Muscle of back (tissue), 11 donors: ENCODE data around the gene HOXA9. TPM values are rescaled to one million over a fixed set of nuclear protein-coding genes. Genes with fewer than 3 reads are reported as not detected.

Experiments used
- DNase-seq, 3 donors: peaks; one replicate each; pipeline versions ENCODE4 v3.0.0 to v3.0.0-alpha.2; 2013
- polyA plus RNA-seq, 10 donors: library from polyadenylated mRNA; unstranded; fragments of 120-200 nt; gene quantifications; one replicate each; pipeline ENCODE4 v1.2.1, GENCODE V29; 2013; ENCODE audit not compliant: insufficient read length in 10 of 10

The HOXA9 gene
- polyA plus RNA-seq, 10 donors = 0.15 to 25.4 (median 6.0) TPM

DNA sequence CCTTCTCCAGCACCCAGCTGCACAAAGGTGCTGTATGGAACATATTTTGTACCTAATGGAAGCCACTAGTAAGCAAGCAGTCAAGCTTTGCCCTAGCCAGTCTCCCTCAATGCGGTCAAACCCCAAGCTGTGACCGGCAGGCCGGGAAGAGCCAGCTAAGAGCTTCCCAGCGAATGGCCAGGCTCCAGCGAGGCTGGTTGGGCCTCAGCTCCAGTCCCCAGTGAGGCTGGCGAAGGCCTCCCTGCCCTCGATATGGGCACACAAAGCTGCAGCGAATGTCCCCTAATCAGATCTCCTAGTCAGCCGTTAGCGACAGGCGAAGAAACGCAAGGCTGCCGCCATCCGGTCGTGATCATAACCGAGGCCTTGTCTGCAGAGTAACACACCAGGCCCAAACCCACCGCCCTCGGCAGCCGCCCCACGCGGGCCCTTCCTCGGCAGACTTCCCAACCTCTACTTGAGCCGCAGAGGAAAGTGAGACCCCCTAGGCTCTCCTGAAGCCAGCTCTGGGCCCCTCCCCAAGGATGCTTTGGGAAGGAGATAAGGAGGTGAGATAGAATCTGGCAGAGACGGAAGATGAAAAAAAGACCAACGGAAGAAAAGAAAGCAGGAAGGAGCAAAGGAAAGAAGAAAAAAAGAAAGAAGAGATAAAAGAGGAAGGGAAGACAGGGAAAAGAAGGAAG lies 3.1 kb upstream of the HOXA9 start:
- peak in 1 of 3 donors; percentile 94 for DNase-seq

DNA sequence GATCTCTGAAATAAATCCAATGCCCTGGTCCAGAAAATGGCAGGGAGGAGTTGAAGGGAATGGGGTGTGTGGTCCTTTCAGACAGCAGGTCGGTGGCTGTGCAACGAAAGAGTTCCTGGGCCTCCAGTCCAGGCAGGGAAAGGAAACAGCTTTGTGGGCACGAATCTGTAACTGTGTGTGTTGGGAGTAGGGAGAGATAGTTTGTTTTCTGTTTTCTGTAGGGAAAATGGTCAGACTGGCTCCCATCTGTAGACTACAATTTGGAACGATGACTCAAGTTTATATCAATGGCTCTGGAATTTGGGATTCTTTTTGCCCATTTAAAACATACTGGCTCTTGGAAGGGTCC lies 2.6 kb upstream of the HOXA9 start:
- no peak for DNase-seq

DNA sequence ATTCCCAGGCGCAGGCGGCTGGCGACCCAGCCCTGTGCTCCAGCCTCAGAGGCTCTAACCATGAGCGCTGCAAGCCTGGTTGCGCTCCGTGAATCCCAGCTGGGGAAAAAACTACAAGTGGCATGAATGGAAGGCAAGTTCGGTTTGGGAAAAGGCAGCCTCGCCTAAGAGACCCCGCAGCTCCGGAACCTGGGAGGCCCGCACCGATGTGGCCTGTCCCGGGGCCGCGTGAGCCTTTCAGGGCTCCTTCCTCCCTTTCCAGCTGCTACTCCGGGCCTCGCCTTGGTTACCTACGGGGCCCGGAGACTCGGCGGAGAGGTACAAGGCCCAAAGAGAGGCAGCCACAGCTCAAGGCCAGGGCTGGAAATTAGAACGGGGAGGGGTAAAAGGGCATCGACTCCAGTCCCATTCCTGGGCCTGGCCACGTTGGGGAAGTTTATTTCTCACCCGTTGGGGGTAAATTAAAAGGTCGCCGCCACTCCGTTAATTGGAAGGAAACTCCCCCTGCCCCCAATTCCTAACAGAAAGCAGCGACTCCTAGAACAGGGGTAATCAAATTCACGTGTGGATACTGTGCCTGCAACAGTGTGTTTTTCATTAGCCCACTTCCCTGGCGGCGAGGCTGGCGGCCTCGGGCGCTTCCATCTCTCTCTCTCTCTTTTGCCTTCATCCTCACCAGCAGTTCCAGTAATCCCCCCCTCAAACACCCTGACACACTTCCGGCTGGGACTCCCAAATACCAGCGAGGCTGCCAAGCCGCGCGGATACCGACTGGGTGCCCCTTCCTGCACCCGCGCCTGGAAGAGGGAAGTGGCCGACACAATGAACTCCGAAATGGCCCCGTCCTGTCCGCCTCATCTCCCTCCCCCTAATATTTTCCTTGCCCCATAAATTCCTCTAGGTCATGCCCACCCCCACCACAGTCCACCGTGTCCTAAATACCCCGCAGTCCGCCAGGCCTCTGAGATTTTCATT lies 1.5 kb upstream of the HOXA9 start:
- DNase-seq = peak in 1 of 3 donors; percentile 83

DNA sequence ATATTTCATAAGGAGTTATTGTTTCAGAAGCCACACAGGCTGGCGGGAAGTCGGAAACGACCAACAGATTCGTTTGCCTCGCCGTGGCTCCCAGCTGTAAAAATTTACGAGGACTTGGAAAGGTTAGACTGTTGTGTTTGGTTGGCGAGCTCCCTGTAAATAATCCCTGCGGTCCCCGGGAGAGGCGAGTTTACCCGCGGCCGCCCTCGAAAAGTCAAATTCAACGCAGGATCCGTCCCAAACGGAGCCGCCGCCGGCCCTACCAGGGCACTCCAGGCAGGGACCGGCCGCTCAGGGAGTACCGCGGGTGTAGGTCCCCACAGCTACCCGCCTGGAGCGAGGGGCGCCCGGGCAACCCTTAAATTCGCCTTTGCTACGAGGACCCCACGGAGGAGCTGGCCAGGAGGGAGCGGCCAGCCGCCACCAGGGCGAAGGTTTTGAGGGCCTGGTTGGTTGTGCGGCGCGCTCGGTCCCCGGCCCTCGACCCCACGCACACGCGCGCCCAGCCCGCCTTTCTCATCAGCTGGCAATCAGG lies 726 bp upstream of the HOXA9 start:
- DNase-seq = no peak

DNA sequence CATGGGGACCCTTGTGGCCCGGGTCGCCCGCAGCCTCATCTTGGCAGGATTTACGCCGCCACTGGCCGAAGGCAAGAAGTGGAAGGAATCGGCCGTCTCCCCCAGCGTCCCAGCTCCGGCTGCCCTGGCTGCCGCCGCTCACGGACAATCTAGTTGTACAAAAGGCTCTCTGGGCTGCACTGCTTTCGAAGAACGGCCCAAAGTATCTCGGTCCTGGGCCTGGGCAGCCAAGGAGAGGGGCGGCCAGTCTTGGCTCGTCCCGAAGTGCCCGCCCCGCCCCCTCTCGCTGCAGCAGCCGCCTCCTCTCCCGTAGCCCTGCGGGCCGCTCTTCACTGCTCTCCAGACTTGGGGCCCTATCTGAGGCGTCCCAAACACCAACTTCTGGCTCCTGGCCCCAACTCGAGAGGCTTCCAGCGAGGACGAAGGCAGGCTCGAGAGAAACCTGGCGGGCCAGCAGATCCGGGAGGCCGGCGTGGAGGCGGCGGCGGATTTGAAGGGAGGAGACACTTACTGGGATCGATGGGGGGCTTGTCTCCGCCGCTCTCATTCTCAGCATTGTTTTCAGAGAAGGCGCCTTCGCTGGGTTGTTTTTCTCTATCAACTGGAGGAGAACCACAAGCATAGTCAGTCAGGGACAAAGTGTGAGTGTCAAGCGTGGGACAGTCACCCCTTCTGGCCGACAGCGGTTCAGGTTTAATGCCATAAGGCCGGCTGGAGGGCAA lies 809 bp downstream of the HOXA9 start:
- peak in 1 of 3 donors; percentile 88 for DNase-seq

DNA sequence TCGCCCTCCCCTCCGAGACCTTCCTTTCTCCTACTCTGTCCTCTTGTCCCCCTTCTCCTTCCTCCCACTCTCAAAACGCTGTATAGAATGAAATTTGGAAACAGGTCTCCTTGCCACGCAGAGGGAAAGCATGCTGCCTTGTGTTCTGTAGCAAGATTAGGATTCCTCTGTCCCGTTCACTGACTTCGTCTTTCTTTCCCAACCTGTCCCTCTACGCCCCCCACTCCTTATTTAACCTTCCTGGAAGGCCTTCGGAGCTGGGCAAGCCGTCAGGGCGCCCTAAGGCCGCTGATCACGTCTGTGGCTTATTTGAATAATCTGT lies 1.3 kb downstream of the HOXA9 start:
- DNase-seq = no peak

DNA sequence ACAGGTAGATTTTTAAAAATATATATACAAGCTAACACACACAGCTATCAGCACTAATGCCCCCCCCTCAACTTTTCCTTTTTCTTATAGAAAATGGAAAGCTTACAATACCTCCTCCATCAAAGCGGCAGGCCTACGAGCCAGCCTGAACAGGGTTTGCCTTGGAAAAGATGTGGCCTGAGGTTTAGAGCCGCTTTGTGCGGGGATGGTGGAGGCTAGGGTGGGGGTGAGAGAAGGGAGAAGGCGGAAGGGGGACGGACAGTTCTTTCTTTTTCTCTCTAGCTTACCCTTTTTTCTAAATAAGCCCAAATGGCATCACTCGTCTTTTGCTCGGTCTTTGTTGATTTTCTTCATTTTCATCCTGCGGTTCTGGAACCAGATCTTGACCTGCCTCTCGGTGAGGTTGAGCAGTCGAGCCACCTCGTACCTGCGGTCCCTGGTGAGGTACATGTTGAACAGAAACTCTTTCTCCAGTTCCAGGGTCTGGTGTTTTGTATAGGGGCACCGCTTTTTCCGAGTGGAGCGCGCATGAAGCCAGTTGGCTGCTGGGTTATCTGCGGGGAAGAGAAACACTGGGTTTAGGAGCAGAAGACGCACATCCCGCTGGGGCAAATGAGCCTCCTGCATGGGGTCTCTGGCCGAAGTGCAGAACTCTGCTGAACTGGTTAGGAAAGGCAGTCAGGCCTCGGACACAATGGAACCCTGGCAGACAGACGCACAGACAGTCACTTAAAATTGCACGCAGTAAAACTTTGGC lies 1.9 kb downstream of the HOXA9 start:
- no peak for DNase-seq

DNA sequence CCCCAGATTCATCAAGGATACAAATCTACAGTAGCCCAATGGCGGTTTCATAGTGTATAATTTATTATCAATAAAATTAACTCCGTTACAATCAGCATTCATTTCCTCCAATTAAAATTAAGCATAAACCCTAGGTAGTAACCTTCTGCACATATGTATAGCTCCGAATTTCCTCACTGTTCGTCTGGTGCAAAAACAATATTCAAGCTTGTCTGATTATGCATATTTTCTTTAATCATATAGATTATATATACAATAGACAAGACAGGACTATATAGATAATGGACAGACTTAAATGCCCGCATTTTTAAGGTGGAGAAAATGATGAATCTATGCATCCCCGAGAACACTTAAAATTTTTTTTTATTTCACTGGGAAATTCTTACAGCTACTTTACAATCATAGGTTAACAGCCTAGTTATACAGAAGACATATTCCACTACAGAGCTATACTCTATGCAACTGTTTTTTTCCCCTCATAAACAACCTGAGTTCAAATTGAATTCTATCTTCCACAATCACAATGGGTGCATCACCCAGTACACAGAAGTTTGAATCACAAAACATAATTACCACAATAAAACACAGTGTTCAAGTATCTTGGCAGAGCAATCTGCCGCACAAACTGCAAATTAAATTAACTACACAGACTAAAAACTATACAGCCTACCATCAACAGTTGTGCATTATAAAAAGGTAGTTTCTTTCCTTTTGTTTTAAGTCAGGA lies 2.6 kb downstream of the HOXA9 start:
- DNase-seq = peak in 1 of 3 donors; percentile 74

DNA sequence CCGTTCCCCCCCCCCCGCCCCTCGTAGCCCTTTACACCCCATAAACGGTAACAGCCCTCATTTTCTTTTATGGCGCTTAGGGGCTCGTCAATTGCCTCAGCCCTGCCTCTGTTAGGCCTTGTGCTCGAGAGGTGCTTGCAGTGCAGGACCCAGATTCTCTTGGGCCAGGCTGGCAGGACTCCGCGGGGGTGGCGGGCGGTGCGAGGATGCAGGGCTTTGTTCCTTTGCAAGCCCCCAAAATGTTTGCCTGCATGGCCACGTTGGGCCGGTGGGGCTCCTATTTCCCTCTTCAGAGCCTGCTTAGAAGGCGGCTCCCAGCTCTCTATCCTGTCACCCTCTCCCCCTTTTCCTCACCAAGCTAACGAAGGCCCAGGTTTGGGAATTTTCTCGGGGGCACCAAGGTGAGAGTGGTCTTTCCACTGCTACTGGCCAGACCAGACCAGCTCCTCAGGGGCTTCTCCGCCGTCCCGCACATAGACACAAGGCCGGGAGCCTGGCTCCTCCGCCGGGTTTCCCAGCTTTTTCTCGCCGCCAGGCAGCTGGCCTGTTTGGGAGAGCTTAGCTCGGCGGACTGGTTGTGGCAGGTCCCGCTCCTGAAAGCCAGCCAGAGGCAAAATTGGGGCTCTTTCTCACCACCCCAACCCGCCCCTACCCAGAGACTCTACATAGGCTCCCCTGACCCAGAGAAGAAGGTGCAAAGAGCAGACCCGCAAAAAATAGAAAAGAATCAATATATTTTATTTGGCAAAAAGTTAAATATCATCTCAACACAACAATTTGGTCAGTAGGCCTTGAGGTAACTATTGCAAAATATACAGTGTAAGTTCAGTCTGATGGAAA lies 3.4 kb downstream of the HOXA9 start:
- peak in 1 of 3 donors; percentile 86 for DNase-seq

DNA sequence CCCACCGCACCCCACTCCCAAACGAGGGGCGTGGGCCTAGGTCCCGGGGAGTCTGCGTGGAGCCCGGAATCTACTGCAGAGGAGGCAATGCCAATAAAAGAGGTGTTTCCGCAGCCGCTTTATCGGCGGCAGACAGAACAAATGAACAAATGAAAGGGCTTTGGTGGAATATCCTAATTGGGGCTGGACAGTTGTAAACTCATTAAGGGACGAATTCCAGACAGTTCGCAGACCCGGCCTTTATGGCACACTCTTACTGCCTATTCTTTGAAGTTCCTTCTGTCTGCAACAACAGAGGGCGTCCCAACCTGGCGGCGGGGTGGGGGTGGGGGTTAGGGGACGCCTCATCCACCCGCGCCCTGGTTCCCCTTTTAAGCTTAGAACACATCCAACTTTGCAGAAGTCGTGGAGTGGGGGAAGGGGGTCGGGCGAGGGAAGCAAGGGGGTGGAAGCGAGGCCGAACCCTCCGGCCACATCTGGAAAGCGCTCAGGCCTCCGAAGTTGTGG lies 4.1 kb downstream of the HOXA9 start:
- DNase-seq = peak in 1 of 3 donors; percentile 41

DNA sequence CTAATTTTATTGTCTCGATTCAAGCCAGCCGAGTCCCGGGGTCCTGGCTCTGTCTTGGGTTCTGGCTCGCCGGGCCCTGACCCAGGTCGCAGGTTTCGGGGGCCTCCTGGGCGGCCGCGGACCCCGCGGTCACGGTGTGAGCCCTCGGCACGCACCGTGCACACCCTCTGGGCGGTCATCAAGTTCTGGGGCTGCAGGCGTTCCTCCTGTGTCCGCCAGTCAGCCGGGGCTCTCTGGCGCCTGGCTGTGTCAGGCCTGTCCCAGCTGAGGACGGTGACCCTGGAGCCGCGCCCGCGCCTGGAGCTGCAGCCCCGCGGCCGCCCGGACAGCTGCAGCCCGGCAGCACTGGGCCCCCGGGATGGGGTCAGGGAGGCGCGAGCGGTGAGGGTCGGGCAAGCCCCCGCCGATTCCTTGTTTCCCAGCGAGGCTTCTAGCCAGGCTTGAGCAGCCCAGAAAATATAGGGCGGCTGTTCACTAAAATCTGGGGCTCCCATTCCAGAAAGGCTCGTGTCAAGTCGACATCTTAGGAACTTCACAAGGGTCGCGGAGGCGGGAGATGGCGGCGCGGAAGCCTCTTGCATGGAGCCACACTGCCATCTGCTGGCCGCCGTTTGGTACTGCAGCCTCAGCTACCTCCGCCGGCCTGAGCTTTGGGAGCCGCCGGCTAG lies 4.7 kb downstream of the HOXA9 start:
- peak; percentile 88 to 97 (median 92) for DNase-seq

DNA sequence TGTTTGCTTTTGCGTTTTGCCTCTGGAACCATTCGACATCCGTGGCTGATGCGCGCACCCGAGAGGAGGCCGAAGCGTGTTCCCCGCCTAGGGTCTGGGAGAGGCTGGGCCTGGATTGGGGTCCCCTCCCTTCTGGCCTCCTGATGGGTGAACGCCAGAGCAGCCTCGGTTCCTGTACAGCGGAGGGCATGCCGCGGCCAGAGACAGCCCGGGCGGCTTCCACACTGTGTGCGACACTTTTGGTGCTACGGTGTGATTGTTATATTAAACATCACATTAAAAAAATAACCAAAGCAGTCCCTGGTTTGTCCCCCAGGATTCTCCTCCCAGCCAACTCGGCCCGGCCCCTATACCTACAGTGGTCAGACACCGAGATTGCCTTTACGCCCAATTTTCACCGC lies 5.2 kb downstream of the HOXA9 start:
- peak in 2 of 3 donors; percentile 32 to 76 for DNase-seq

DNA sequence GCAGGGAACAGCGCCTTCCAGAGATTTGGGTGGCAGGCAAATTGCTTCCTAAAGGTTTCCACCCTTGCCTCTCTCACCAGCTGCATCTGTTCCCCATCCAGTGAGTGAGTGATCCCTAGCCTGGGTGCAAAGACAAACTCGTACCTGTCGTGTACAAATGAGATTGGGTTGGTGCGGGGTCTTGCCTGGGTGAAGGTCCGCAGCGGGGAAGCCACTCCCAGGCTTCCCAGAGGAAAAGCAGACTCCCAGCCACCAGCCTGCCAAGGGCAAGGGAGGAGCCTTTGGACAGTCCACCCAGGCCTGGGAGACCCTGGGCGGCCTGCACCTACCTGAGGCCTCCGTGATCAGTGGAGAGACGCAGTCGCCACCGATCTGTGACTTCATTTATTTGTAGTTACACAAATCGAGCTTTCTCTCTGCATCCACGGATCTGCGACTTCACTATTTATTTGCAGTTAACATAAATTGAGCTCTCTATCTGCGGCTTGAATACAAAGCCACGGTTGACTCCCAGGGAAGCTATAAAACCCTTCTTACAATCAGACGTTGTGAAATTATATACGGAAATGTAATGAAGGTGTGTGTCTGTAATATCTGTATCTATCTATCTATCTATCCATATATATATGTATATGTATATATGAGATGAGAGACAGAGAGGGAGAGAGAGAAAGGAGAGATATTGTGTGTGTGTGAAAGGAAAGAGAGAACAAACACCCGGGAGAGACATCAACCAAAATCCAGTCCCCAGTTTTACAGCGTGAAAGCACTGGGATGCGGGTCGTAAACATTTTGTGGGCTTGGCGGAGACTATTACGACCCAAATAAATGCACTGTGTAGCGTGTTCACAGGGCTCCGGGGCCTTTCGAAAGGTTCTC lies 5.8 kb downstream of the HOXA9 start:
- DNase-seq = no peak

DNA sequence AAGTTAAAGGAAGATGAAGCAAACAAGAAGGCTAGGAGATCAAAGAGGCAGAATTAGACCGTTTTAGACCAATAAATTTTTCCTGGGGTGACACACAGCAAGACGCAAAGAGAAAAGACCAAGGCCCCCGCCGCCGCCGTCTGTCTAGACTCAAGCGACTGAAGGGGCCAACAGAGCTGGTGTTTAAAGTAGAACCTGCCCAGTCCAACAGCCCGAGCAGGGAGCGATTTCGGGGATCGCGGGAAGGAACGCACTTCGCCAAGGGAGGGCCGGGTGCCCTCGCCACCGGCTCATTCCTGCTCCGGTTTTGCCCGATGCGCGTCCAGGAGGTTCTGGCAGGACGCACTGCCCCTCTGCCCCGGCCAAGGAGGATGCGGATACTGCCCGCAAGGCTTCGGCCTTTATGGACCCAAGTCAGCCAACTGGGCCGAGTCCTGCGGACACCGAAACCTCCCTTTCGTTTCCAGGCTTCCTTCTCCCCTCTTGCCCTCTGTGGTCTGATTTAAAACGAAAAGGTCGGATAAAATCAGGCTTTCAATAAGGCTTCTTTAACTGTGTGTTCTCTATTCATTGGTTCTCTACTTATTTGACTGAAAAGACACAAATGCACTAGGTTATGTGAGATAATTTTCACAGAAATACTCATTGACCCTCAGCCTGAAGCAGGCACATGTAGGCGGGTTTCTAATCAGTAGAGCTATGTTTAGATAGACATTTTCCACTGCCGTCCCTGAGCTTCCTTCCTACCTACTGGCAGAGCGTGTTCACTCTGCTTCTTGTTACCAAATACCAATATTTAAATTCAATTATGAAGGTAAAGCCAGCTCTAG lies 6.7 kb downstream of the HOXA9 start:
- DNase-seq = no peak

DNA sequence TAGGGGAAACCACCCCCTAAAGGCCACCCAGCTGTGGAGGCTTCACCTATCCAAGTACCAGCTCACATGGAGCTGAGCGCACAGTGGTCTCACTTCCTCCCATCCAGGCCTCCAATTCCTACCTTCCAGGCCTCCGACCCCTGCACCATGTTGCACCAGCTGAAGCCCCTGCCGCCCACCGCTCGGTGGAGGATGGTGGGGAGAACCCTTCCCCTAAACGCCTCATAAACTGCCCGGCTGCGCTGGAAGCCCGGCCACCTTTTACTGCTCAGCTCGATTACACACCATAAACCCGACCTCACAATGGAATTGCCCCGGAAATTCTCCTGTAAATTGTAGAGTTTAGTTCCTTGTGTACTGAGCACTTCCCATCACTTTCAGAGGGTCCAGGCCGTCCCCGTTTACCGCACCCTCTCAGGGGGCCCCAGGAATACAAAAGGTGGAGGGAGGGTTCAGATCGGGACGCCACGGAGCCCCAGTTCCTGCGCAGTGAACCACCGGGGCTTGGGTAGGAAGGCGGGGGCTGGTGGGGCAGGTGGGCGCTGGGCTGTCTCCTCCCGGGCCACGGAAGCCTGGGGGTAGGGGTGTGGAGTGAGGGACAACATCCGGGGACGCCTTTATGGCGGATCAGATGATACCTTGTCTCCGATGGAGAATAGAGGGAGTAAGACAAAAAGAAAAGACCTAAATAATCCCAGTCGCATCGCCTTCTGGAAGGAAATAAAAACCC lies 7.5 kb downstream of the HOXA9 start:
- no peak for DNase-seq
